ENCODE measurements around the gene FBN1.

GRCh38 chr15:48548455-48548854 is 97.1 kb downstream of the FBN1 start:
- TF ChIP-seq CTCF (IDR thresholded peaks at IDR 0.05) (no peak), EZH2 (IDR thresholded peaks at IDR 0.05) (no peak), EZH2phosphoT487 (IDR thresholded peaks at IDR 0.05) (no peak)

Measured in neural progenitor cell (in vitro differentiated cells).